HepG2 (cell line): ENCODE data around the gene LILRB5. TPM values are rescaled to one million over a fixed set of nuclear protein-coding genes. Genes with fewer than 3 reads are reported as not detected.

Experiments
- ATAC-seq: fragments of 200-7000 bp; cut with Tn5 transposase; 3 replicates; pipeline ENCODE4 v1.9.1; 2020; ENCODE audit warnings: mild to moderate bottlenecking, moderate library complexity
- BruUV-seq: library from RNA; stranded (reverse); fragments of 400-500 nt; replicated peaks from 2 replicates; lab custom pipeline; 2021; lab: Mats Ljungman, UMichigan
- CTCF ChIA-PET: fragments of 300-600 bp; formaldehyde crosslinking; extraction: SDS; loops from one replicate; lab custom pipeline; 2021; ENCODE audit warnings: low total read pairs, inconsistent platforms, low intra/inter-chr PET ratio; lab: Yijun Ruan, JAX
- POLR2A ChIA-PET: fragments of 350-600 bp; sonication (Branson Sonifier 250); formaldehyde crosslinking; loops from one replicate; lab custom pipeline; 2020; ENCODE audit warnings: antibody characterized with exemption, inconsistent platforms; lab: Yijun Ruan, JAX
- DNase-seq: peaks from one replicate; pipeline ENCODE4 v3.0.0-alpha.2; 2015; ENCODE audit warnings: low spot score
- FAIRE-seq: peaks from 3 replicates; lab custom pipeline; 2011; peaks lifted over from hg19 to GRCh38; lab: Jason Lieb, UNC
- H2AFZ ChIP-seq: one replicate; pipeline ENCODE4 v1.6.1; 2011; ENCODE audit warnings: low read length, inconsistent platforms
- H3K27ac ChIP-seq: fragments of 300-600 bp; 3 replicates; pipeline ENCODE4 v1.8.0; 2011; ENCODE audit warnings: mixed run types, mild to moderate bottlenecking, mixed read lengths, low read length, inconsistent platforms; ENCODE audit not compliant: insufficient read depth; ENCODE audit errors: extremely low read length
- H3K27me3 ChIP-seq, 2 experiments: fragments of 200-600 bp in 1 of 2; 2 replicates in 1 of 2; 3 replicates in 1 of 2; pipeline versions ENCODE4 v1.6.0 to v1.8.0; 2011; ENCODE audit warnings: low read length in 2 of 2, mild to moderate bottlenecking in 2 of 2, moderate library complexity in 2 of 2, inconsistent platforms in 1 of 2; ENCODE audit not compliant: insufficient read depth in 2 of 2, control insufficient read depth in 1 of 2
- H3K36me3 ChIP-seq, 2 experiments: fragments of 200-600 bp in 1 of 2; replicated peaks in 1 of 2; 2 replicates in 1 of 2; 3 replicates in 1 of 2; pipeline versions ENCODE4 v1.5.1 to v1.8.0; 2011; ENCODE audit warnings: low read length in 2 of 2, inconsistent platforms in 1 of 2; ENCODE audit not compliant: insufficient read depth in 2 of 2, control insufficient read depth in 1 of 2
- H3K4me1 ChIP-seq: 2 replicates; pipeline ENCODE4 v1.5.1; 2012; ENCODE audit warnings: low read length, inconsistent platforms; ENCODE audit not compliant: insufficient read depth
- H3K4me2 ChIP-seq: 2 replicates; pipeline ENCODE4 v1.6.0; 2011; ENCODE audit warnings: low read depth, low read length, inconsistent platforms
- H3K4me3 ChIP-seq, 3 experiments: fragments of 200-600 bp in 1 of 3; sonication (generic), shearing (Covaris generic) in 1 of 3; replicated peaks in 1 of 3; 2 replicates each; pipeline ENCODE4 v1.5.1; 2011 to 2016; ENCODE audit warnings: low read length in 3 of 3, inconsistent platforms in 2 of 3, low read depth in 2 of 3, mild to moderate bottlenecking in 2 of 3, control low read depth in 1 of 3, mixed read lengths in 1 of 3; ENCODE audit not compliant: insufficient read depth in 1 of 3
- H3K79me2 ChIP-seq: one replicate; pipeline ENCODE4 v1.6.1; 2011; ENCODE audit warnings: low read length, inconsistent platforms; ENCODE audit not compliant: insufficient read depth
- H3K9ac ChIP-seq: 2 replicates; pipeline ENCODE4 v1.6.0; 2011; ENCODE audit warnings: mild to moderate bottlenecking, low read depth, low read length, inconsistent platforms; ENCODE audit not compliant: insufficient read depth
- H3K9me3 ChIP-seq: 2 replicates; pipeline ENCODE4 v1.5.1; 2012; ENCODE audit warnings: mild to moderate bottlenecking, low read length
- H4K20me1 ChIP-seq: 2 replicates; pipeline ENCODE4 v1.6.0; 2011; ENCODE audit warnings: inconsistent platforms, mild to moderate bottlenecking, low read length, moderate library complexity; ENCODE audit not compliant: insufficient read depth
- ATF5 ChIP-seq: sonication (generic); formaldehyde crosslinking; IDR thresholded peaks from 2 replicates; pipeline ENCODE4 v1.4.0; 2020; ENCODE audit warnings: mild to moderate bottlenecking, low read depth, missing genetic modification reagents
- BHLHE40 ChIP-seq: IDR thresholded peaks from 2 replicates; pipeline ENCODE4 v1.6.1; 2011; ENCODE audit warnings: low read length, improper control_type of control experiment
- CCAR2 ChIP-seq: fragments of 200-400 bp; formaldehyde crosslinking; optimal IDR thresholded peaks from 2 replicates; pipeline ENCODE3; 2018; ENCODE audit warnings: low read depth, mild to moderate bottlenecking, low read length, moderate library complexity
- FOXK2 ChIP-seq: fragments of 450-650 bp; IDR thresholded peaks from 2 replicates; pipeline ENCODE4 v1.6.1; 2016
- KDM1A ChIP-seq: IDR thresholded peaks from 2 replicates; pipeline ENCODE4 v1.6.1; 2016; ENCODE audit warnings: missing compliant biosample characterization
- KDM4B ChIP-seq: sonication (generic); formaldehyde crosslinking; IDR thresholded peaks from 2 replicates; pipeline ENCODE4 v1.4.0; 2020; ENCODE audit warnings: missing genetic modification reagents
- MTF2 ChIP-seq: sonication (generic); formaldehyde crosslinking; IDR thresholded peaks from 2 replicates; pipeline ENCODE4 v1.5.0; 2020; ENCODE audit warnings: missing genetic modification reagents, borderline replicate concordance
- NBN ChIP-seq: fragments of 450-650 bp; conservative IDR thresholded peaks from 2 replicates; pipeline ENCODE4 v1.6.1; 2017
- RARA ChIP-seq: IDR thresholded peaks from 2 replicates; pipeline ENCODE4 v1.6.1; 2016; ENCODE audit warnings: missing genetic modification reagents, missing compliant biosample characterization
- RFXANK ChIP-seq: IDR thresholded peaks from 2 replicates; pipeline ENCODE4 v1.6.1; 2016
- SIX1 ChIP-seq: sonication (generic); formaldehyde crosslinking; IDR thresholded peaks from 2 replicates; pipeline ENCODE4 v1.4.0; 2020; ENCODE audit warnings: missing genetic modification reagents, borderline replicate concordance
- SIX4 ChIP-seq: sonication (generic); formaldehyde crosslinking; IDR thresholded peaks from 2 replicates; pipeline ENCODE4 v1.4.0; 2020; ENCODE audit warnings: missing genetic modification reagents
- SMC3 ChIP-seq: IDR thresholded peaks from 2 replicates; pipeline ENCODE4 v1.6.1; 2011; ENCODE audit warnings: low read length, improper control_type of control experiment
- STAG1 ChIP-seq: sonication (generic); formaldehyde crosslinking; IDR thresholded peaks from 2 replicates; pipeline ENCODE4 v1.4.0; 2020; ENCODE audit warnings: missing genetic modification reagents
- TEAD2 ChIP-seq: sonication (generic); formaldehyde crosslinking; IDR thresholded peaks from 2 replicates; pipeline ENCODE4 v1.9.0; 2021; ENCODE audit warnings: missing genetic modification reagents
- TEAD3 ChIP-seq: optimal IDR thresholded peaks from 2 replicates; pipeline ENCODE3; 2016; ENCODE audit warnings: borderline replicate concordance
- XRCC5 ChIP-seq: fragments of 200-400 bp; formaldehyde crosslinking; optimal IDR thresholded peaks from 2 replicates; pipeline ENCODE3; 2017; ENCODE audit warnings: mild to moderate bottlenecking, low read length
- ZMYM2 ChIP-seq: sonication (generic); formaldehyde crosslinking; IDR thresholded peaks from 2 replicates; pipeline ENCODE4 v1.8.0; 2022; ENCODE audit warnings: mild to moderate bottlenecking, missing genetic modification reagents
- ZNF280B ChIP-seq: sonication (generic); formaldehyde crosslinking; IDR thresholded peaks from 2 replicates; pipeline ENCODE4 v1.5.0; 2020; ENCODE audit warnings: missing genetic modification reagents, mild to moderate bottlenecking, borderline replicate concordance
- ZNF335 ChIP-seq: sonication (generic); formaldehyde crosslinking; IDR thresholded peaks from 2 replicates; pipeline ENCODE4 v1.4.0; 2020; ENCODE audit warnings: missing genetic modification reagents
- WGBS: methylation state at CpG from one replicate; pipeline ENCODE4 v1.1.6; 2017; ENCODE audit warnings: low lambda C conversion rate; 5-methylcytosine and 5-hydroxymethylcytosine counted together
- in situ Hi-C: cut with HindIII; loops from 2 replicates; pipeline ENCODE4 v1.10.0; 2017; ENCODE audit warnings: low pct_unique_long_range_greater_than_20kb; ENCODE audit not compliant: extremely low pct_ligation_motif_present
- intact Hi-C: fragments of 100-400 bp; cut with micrococcal nuclease; formaldehyde crosslinking; loops from one replicate; pipeline ENCODE4 v1.10.0; 2022; ENCODE audit not compliant: unreplicated experiment
- polyA plus RNA-seq, 8 experiments: library from polyadenylated mRNA; depleted of rRNA in 3 of 8; stranded (reverse) in 7 of 8; unstranded in 1 of 8; fragments of >200 nt; fragmentation: Illumina TruSeq in 4 of 8; extraction: Trizol in 4 of 8; gene quantifications; 2 replicates each; pipeline versions ENCODE4 v1.2.1 to v1.2.3, GENCODE V29; 2011 to 2016; ENCODE audit warnings: low read depth in 4 of 8, missing spikeins in 1 of 8, mixed read lengths in 1 of 8; ENCODE audit not compliant: insufficient read depth in 1 of 8
- total RNA-seq, 5 experiments: library from RNA; depleted of rRNA; stranded (reverse); fragments of >200 nt; fragmentation: Illumina TruSeq; extraction: Trizol; gene quantifications; 2 replicates each; pipeline ENCODE4 v1.2.3, GENCODE V29; 2016; ENCODE audit warnings: low read depth in 1 of 5
- TF ChIP-seq, protein P1 (sequence below): sonication (generic); formaldehyde crosslinking; IDR thresholded peaks from 2 replicates; pipeline ENCODE4 v1.5.0; 2020; ENCODE audit warnings: missing genetic modification reagents
- TF ChIP-seq, protein P2 (sequence below): sonication (generic); formaldehyde crosslinking; IDR thresholded peaks from 2 replicates; pipeline ENCODE4 v1.5.0; 2020; ENCODE audit warnings: mild to moderate bottlenecking, missing genetic modification reagents, moderate library complexity

Gene LILRB5
- total and polyA plus RNA-seq, 2 of the 13 experiments (the other 11 are each of a cell fraction or from before 2014, with no cell fraction given), result not detected

DNA sequence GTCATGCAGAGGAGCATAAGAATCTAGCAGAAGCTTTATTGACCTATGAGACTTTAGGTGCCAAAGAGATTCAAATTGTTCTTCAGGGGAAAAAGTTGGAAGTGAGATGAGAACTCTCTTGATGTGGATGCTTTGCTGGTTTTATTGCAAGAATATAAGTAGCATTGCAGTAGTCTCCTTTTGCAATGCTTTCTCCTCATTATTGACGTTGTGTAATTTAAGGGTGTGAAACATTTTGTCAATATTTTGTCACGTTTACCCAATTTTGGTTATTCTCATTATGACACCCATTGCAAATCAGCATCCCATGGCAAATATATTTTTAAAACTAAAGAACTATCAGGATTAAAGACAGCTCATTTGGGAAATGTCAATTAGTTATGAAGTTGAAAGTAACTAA lies 11.9 kb upstream of the LILRB5 start (continued):
- TF ChIP-seq MTF2 (CRISPR knock-in tag), result no peak
- no peak for TF ChIP-seq FOXK2
- TF ChIP-seq CCAR2, result no peak
- TF ChIP-seq KDM4B (CRISPR knock-in tag), result no peak
- TF ChIP-seq ZNF335 (CRISPR knock-in tag), result no peak
- TF ChIP-seq, protein P1, sequence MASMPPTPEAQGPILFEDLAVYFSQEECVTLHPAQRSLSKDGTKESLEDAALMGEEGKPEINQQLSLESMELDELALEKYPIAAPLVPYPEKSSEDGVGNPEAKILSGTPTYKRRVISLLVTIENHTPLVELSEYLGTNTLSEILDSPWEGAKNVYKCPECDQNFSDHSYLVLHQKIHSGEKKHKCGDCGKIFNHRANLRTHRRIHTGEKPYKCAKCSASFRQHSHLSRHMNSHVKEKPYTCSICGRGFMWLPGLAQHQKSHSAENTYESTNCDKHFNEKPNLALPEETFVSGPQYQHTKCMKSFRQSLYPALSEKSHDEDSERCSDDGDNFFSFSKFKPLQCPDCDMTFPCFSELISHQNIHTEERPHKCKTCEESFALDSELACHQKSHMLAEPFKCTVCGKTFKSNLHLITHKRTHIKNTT, result no peak
- no peak for TF ChIP-seq ZNF280B
- no peak for TF ChIP-seq NBN
- TF ChIP-seq RARA, result no peak

GRCh38 chr19:54266133-54266532 lies 9.1 kb upstream of the LILRB5 start:
- H4K20me1 ChIP-seq, result no peaks in the 10 kb centered on the region
- ATAC-seq (peak; percentile 83), FAIRE-seq (peak; percentile 88), DNase-seq (peak; percentile 69)
- CTCF ChIA-PET, result interaction anchor here (1.4 to 1.6 kb wide), 2 partner anchors 98 to 125 kb away, joined by 4 to 7 read pairs; no protein-coding TSS in a partner anchor
- H3K27me3 ChIP-seq, result peaks cover 0 to 10% of the 10 kb centered on the region in 2 experiments; a peak in 1 of 5 replicates
- no peaks in the 10 kb centered on the region for H3K4me1 ChIP-seq
- no peak overlapping the region for H3K4me3 ChIP-seq
- no peaks in the 10 kb centered on the region for H3K79me2 ChIP-seq
- no peak overlapping the region for H2AFZ ChIP-seq
- H3K4me2 ChIP-seq, result no peak overlapping the region
- in situ Hi-C loops (no loop called here), intact Hi-C loops (no loop called here)
- no peak overlapping the region for H3K9ac ChIP-seq
- no peaks in the 10 kb centered on the region for H3K9me3 ChIP-seq
- TF ChIP-seq ATF5, result no peak
- peak; percentile 96 for TF ChIP-seq SIX4
- peak; percentile 97 for TF ChIP-seq SIX1 (CRISPR knock-in tag)
- TF ChIP-seq KDM1A (CRISPR knock-in tag), result peak; percentile 57; the same call in 1 of the 2 replicates
- no peak for TF ChIP-seq BHLHE40
- peak; percentile 38 for TF ChIP-seq XRCC5
- TF ChIP-seq, protein P2, sequence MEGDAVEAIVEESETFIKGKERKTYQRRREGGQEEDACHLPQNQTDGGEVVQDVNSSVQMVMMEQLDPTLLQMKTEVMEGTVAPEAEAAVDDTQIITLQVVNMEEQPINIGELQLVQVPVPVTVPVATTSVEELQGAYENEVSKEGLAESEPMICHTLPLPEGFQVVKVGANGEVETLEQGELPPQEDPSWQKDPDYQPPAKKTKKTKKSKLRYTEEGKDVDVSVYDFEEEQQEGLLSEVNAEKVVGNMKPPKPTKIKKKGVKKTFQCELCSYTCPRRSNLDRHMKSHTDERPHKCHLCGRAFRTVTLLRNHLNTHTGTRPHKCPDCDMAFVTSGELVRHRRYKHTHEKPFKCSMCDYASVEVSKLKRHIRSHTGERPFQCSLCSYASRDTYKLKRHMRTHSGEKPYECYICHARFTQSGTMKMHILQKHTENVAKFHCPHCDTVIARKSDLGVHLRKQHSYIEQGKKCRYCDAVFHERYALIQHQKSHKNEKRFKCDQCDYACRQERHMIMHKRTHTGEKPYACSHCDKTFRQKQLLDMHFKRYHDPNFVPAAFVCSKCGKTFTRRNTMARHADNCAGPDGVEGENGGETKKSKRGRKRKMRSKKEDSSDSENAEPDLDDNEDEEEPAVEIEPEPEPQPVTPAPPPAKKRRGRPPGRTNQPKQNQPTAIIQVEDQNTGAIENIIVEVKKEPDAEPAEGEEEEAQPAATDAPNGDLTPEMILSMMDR, result peak; percentile 79
- TF ChIP-seq TEAD2 (CRISPR knock-in tag), result 0 out of 2 replicates have a peak, but pooled peaks have one; percentile 81
- TF ChIP-seq RFXANK (CRISPR knock-in tag), result no peak
- TF ChIP-seq STAG1 (CRISPR knock-in tag), result peak; percentile 63
- no peak for TF ChIP-seq ZMYM2
- peak; percentile 100 for TF ChIP-seq TEAD3 (CRISPR knock-in tag)
- peak; percentile 45 for TF ChIP-seq SMC3
- BruUV-seq, result no TSS peak
- 0% methylated on average over 2 of the region's 6 CpGs for WGBS
- no peaks in the 10 kb centered on the region for H3K36me3 ChIP-seq
- no peak overlapping the region for H3K27ac ChIP-seq
- POLR2A ChIA-PET, result no interaction called here
